SK-N-SH (cell line): ENCODE data around the gene COL24A1. TPM values are rescaled to one million over a fixed set of nuclear protein-coding genes. Genes with fewer than 3 reads are reported as not detected.

Source experiments
- CTCF ChIA-PET: fragments of 300-600, 350-600 bp; formaldehyde crosslinking; extraction: SDS; loops from one replicate; lab custom pipeline; 2021; lab: Yijun Ruan, JAX
- POLR2A ChIA-PET: fragments of 350-600 bp; sonication (Branson Sonifier 250); formaldehyde crosslinking; extraction: SDS; loops from one replicate; lab custom pipeline; 2020; ENCODE audit warnings: antibody characterized with exemption, inconsistent platforms; lab: Yijun Ruan, JAX
- DNase-seq: peaks from one replicate; pipeline ENCODE4 v3.0.0; 2012
- H2AFZ ChIP-seq: fragments of 200-600 bp; sonication (generic); 2 replicates; pipeline ENCODE4 v1.8.1; 2016; ENCODE audit warnings: antibody characterized with exemption, mild to moderate bottlenecking, low read depth
- H3F3A ChIP-seq: fragments of 200-600 bp; sonication (generic); replicated peaks from 2 replicates; pipeline ENCODE3; 2016; ENCODE audit warnings: antibody characterized with exemption, mild to moderate bottlenecking; ENCODE audit not compliant: insufficient read depth
- H3K27ac ChIP-seq, 2 experiments: fragments of 200-500 bp in 1 of 2; fragments of 200-600 bp in 1 of 2; sonication (Bioruptor generic) in 1 of 2; sonication (generic), shearing (Covaris generic) in 1 of 2; 2 replicates each; pipeline versions ENCODE4 v1.5.1 to v1.6.1; 2014 to 2016; ENCODE audit warnings: low read depth in 2 of 2, inconsistent platforms in 1 of 2, low read length in 1 of 2, mild to moderate bottlenecking in 1 of 2, mixed read lengths in 1 of 2
- H3K27me3 ChIP-seq: fragments of 200-600 bp; sonication (generic), shearing (Covaris generic); 2 replicates; pipeline ENCODE4 v1.6.1; 2016; ENCODE audit warnings: mixed run types; ENCODE audit not compliant: insufficient read depth
- H3K36me3 ChIP-seq, 2 experiments: fragments of 200-500 bp in 1 of 2; fragments of 200-600 bp in 1 of 2; sonication (Bioruptor generic) in 1 of 2; sonication (generic) in 1 of 2; replicated peaks in 1 of 2; 2 replicates each; pipeline versions ENCODE3 to v1.5.1; 2014 to 2016; ENCODE audit warnings: low read length in 1 of 2, mild to moderate bottlenecking in 1 of 2; ENCODE audit not compliant: insufficient read depth in 2 of 2, control insufficient read depth in 1 of 2
- H3K4me1 ChIP-seq, 2 experiments: fragments of 200-500 bp in 1 of 2; fragments of 200-600 bp in 1 of 2; sonication (Bioruptor generic) in 1 of 2; sonication (generic), shearing (Covaris generic) in 1 of 2; 2 replicates each; pipeline versions ENCODE4 v1.5.1 to v1.6.1; 2014 to 2016; ENCODE audit warnings: low read depth in 1 of 2, low read length in 1 of 2, mixed run types in 1 of 2; ENCODE audit not compliant: insufficient read depth in 2 of 2, control insufficient read depth in 1 of 2
- H3K4me2 ChIP-seq: fragments of 200-600 bp; sonication (generic), shearing (Covaris generic); 2 replicates; pipeline ENCODE4 v1.6.1; 2017; ENCODE audit warnings: mixed run types
- H3K4me3 ChIP-seq, 2 experiments: fragments of 200-500 bp in 1 of 2; fragments of 200-600 bp in 1 of 2; sonication (Bioruptor generic) in 1 of 2; sonication (generic), shearing (Covaris generic) in 1 of 2; 2 replicates each; pipeline versions ENCODE4 v1.5.1 to v1.8.1; 2014 to 2016; ENCODE audit warnings: low read depth in 2 of 2, inconsistent platforms in 1 of 2, low read length in 1 of 2, mild to moderate bottlenecking in 1 of 2, mixed read lengths in 1 of 2, moderate library complexity in 1 of 2
- H3K79me2 ChIP-seq: fragments of 200-600 bp; sonication (generic); 2 replicates; pipeline ENCODE4 v1.8.1; 2017; ENCODE audit warnings: mild to moderate bottlenecking; ENCODE audit not compliant: insufficient read depth
- H3K9ac ChIP-seq: fragments of 200-600 bp; sonication (generic); 2 replicates; pipeline ENCODE4 v1.6.1; 2017; ENCODE audit warnings: mixed run types
- H3K9me2 ChIP-seq: fragments of 200-600 bp; sonication (generic); 2 replicates; pipeline ENCODE4 v1.6.1; 2017; ENCODE audit warnings: mixed run types
- H3K9me3 ChIP-seq: fragments of 200-600 bp; sonication (generic); 2 replicates; pipeline ENCODE4 v1.6.1; 2017; ENCODE audit warnings: mixed run types, mild to moderate bottlenecking, moderate library complexity
- H4K20me1 ChIP-seq: fragments of 200-600 bp; sonication (generic); 2 replicates; pipeline ENCODE4 v1.6.1; 2017; ENCODE audit warnings: mild to moderate bottlenecking, mixed run types; ENCODE audit not compliant: insufficient read depth
- CHD2 ChIP-seq: fragments of 150-350 bp; IDR thresholded peaks from 2 replicates; pipeline ENCODE4 v1.6.1; 2018; ENCODE audit warnings: low read length; ENCODE audit not compliant: partially characterized antibody
- EP300 ChIP-seq, 2 experiments: IDR thresholded peaks; 2 replicates each; pipeline versions ENCODE4 v1.4.0 to v1.6.1; 2012; ENCODE audit warnings: borderline replicate concordance in 1 of 2, low read depth in 1 of 2, low read length in 1 of 2
- POLR2AphosphoS5 ChIP-seq: IDR thresholded peaks from 2 replicates; pipeline ENCODE4 v1.6.1; 2012; ENCODE audit warnings: low read depth, low read length
- RFX5 ChIP-seq: IDR thresholded peaks from 2 replicates; pipeline ENCODE4 v1.6.1; 2012; ENCODE audit warnings: mild to moderate bottlenecking, improper control_type of control experiment, low read length
- SMC3 ChIP-seq: IDR thresholded peaks from 2 replicates; pipeline ENCODE4 v1.6.1; 2012; ENCODE audit warnings: low read depth, low read length, improper control_type of control experiment
- polyA plus RNA-seq, 3 experiments: library from polyadenylated mRNA; depleted of rRNA; stranded (reverse); fragments of >200 nt; gene quantifications; 2 replicates each; pipeline ENCODE4 v1.2.3, GENCODE V29; 2012
- TF ChIP-seq, protein P1 (sequence below): IDR thresholded peaks from 2 replicates; pipeline ENCODE4 v1.4.0; 2012; ENCODE audit warnings: low read depth, borderline replicate concordance
- TF ChIP-seq, protein P2 (sequence below): fragments of 150-350 bp; IDR thresholded peaks from 2 replicates; pipeline ENCODE4 v1.6.1; 2017; ENCODE audit warnings: antibody characterized with exemption, low read length, low read depth, borderline replicate concordance
- TF ChIP-seq, protein P3 (sequence below): fragments of 200-600 bp; sonication (generic); IDR thresholded peaks from 2 replicates; pipeline ENCODE4 v1.6.1; 2017; ENCODE audit warnings: antibody characterized with exemption, mild to moderate bottlenecking, moderate library complexity
- TF ChIP-seq, protein P4 (sequence below): IDR thresholded peaks from 2 replicates; pipeline ENCODE4 v1.4.0; 2012; ENCODE audit warnings: low read depth
- TF ChIP-seq, protein P5 (sequence below): IDR thresholded peaks from 2 replicates; pipeline ENCODE4 v1.6.1; 2012; ENCODE audit warnings: mild to moderate bottlenecking, low read depth, low read length, moderate library complexity

Gene COL24A1
- polyA plus RNA-seq, 1 of the 3 experiments (the other 2 are of a cell fraction), result not detected

DNA sequence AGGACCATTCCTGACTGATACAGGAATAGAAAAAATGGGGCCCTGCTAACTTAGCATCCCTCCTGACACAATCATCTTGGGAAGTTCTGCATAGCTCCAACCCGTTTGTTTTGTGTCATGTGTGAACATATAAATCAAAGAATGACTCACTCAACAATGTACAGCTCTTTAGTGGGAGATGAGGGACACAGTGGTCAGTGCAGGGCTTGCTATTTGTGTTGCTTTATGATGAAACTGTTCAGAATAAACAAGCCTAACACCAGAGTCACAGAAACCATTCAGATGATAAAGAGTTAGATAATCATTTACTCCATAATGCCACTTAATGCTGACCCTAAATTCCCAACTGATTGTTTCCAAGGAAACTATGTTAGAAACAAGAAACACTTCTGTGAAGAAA lies 294.1 kb downstream of the COL24A1 start (continued):
- TF ChIP-seq, protein P1, sequence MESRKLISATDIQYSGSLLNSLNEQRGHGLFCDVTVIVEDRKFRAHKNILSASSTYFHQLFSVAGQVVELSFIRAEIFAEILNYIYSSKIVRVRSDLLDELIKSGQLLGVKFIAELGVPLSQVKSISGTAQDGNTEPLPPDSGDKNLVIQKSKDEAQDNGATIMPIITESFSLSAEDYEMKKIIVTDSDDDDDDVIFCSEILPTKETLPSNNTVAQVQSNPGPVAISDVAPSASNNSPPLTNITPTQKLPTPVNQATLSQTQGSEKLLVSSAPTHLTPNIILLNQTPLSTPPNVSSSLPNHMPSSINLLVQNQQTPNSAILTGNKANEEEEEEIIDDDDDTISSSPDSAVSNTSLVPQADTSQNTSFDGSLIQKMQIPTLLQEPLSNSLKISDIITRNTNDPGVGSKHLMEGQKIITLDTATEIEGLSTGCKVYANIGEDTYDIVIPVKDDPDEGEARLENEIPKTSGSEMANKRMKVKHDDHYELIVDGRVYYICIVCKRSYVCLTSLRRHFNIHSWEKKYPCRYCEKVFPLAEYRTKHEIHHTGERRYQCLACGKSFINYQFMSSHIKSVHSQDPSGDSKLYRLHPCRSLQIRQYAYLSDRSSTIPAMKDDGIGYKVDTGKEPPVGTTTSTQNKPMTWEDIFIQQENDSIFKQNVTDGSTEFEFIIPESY, result no peak
- no peak for TF ChIP-seq SMC3
- TF ChIP-seq, protein P2, sequence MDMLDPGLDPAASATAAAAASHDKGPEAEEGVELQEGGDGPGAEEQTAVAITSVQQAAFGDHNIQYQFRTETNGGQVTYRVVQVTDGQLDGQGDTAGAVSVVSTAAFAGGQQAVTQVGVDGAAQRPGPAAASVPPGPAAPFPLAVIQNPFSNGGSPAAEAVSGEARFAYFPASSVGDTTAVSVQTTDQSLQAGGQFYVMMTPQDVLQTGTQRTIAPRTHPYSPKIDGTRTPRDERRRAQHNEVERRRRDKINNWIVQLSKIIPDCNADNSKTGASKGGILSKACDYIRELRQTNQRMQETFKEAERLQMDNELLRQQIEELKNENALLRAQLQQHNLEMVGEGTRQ, result no peak
- no peak for TF ChIP-seq RFX5

DNA sequence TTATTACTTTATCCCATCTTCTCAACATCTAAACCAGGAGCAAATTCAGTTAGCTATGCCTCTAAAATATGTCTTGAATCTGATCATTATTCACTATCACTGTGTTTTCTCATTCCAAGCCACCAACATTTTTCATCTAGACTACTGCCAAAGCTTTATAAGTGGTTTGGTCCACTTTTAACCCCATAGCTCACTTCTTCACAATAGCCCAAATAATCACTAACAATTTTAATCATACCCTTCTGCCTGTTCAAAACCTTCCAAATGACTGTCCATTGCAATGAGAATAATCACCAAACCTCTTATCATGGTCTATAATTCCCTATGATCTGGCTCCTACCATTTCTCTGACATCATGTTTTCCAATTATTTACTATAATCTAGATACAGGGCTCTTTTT lies 298.6 kb downstream of the COL24A1 start:
- H3K9me2 ChIP-seq, result no peaks in the 10 kb centered on the region
- no peaks in the 10 kb centered on the region for H3K9me3 ChIP-seq
- CTCF ChIA-PET, result no interaction called here
- H3F3A ChIP-seq, result no peaks in the 10 kb centered on the region
- no peak overlapping the region for H2AFZ ChIP-seq
- no peaks in the 10 kb centered on the region for H3K4me1 ChIP-seq
- H3K79me2 ChIP-seq, result no peaks in the 10 kb centered on the region
- H3K4me2 ChIP-seq, result no peak overlapping the region
- TF ChIP-seq, protein P3, sequence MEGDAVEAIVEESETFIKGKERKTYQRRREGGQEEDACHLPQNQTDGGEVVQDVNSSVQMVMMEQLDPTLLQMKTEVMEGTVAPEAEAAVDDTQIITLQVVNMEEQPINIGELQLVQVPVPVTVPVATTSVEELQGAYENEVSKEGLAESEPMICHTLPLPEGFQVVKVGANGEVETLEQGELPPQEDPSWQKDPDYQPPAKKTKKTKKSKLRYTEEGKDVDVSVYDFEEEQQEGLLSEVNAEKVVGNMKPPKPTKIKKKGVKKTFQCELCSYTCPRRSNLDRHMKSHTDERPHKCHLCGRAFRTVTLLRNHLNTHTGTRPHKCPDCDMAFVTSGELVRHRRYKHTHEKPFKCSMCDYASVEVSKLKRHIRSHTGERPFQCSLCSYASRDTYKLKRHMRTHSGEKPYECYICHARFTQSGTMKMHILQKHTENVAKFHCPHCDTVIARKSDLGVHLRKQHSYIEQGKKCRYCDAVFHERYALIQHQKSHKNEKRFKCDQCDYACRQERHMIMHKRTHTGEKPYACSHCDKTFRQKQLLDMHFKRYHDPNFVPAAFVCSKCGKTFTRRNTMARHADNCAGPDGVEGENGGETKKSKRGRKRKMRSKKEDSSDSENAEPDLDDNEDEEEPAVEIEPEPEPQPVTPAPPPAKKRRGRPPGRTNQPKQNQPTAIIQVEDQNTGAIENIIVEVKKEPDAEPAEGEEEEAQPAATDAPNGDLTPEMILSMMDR, result no peak
- TF ChIP-seq POLR2AphosphoS5, result no peak
- TF ChIP-seq, protein P4, sequence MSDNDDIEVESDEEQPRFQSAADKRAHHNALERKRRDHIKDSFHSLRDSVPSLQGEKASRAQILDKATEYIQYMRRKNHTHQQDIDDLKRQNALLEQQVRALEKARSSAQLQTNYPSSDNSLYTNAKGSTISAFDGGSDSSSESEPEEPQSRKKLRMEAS, result no peak
- no peak for TF ChIP-seq CHD2
- no peak for TF ChIP-seq EP300 (IDR thresholded peaks at IDR 0.05; ENCODE audit: borderline replicate concordance in 1 of 2, low read depth in 1 of 2, low read length in 1 of 2)
- TF ChIP-seq, protein P5, sequence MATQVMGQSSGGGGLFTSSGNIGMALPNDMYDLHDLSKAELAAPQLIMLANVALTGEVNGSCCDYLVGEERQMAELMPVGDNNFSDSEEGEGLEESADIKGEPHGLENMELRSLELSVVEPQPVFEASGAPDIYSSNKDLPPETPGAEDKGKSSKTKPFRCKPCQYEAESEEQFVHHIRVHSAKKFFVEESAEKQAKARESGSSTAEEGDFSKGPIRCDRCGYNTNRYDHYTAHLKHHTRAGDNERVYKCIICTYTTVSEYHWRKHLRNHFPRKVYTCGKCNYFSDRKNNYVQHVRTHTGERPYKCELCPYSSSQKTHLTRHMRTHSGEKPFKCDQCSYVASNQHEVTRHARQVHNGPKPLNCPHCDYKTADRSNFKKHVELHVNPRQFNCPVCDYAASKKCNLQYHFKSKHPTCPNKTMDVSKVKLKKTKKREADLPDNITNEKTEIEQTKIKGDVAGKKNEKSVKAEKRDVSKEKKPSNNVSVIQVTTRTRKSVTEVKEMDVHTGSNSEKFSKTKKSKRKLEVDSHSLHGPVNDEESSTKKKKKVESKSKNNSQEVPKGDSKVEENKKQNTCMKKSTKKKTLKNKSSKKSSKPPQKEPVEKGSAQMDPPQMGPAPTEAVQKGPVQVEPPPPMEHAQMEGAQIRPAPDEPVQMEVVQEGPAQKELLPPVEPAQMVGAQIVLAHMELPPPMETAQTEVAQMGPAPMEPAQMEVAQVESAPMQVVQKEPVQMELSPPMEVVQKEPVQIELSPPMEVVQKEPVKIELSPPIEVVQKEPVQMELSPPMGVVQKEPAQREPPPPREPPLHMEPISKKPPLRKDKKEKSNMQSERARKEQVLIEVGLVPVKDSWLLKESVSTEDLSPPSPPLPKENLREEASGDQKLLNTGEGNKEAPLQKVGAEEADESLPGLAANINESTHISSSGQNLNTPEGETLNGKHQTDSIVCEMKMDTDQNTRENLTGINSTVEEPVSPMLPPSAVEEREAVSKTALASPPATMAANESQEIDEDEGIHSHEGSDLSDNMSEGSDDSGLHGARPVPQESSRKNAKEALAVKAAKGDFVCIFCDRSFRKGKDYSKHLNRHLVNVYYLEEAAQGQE, result no peak
- no peak for TF ChIP-seq SMC3
- H3K36me3 ChIP-seq, result no peaks in the 10 kb centered on the region
- POLR2A ChIA-PET, result no interaction called here
- H3K27ac ChIP-seq, result no peak overlapping the region
- no peak for DNase-seq
- peaks cover 10% of the 10 kb centered on the region; the same call in 1 of the 2 replicates for H3K27me3 ChIP-seq
- H4K20me1 ChIP-seq, result no peaks in the 10 kb centered on the region
- no peak overlapping the region for H3K4me3 ChIP-seq
- no peak overlapping the region for H3K9ac ChIP-seq
